NCI-H446 treated with DMSO at 0.1 percent for 48 hours (cell line): ENCODE results near the gene COL24A1.
"Not testable (repeated sequence)": the region's sequence is repeated elsewhere in the genome, so short reads cannot be mapped to it uniquely, and the experiment has no call there.

Experiments used
- DNase-seq: peaks from one replicate; lab custom pipeline; 2025; lab: John Stamatoyannopoulos, UW

COL24A1 gene

GRCh38 chr1:85888921-85889320 lies 267.7 kb downstream of the COL24A1 start:
- no peak for DNase-seq

- no peak for DNase-seq
Measured at GRCh38 chr1:85884372-85885035, 272.1 kb downstream of the COL24A1 start.

GRCh38 chr1:85867189-85867588 lies 289.4 kb downstream of the COL24A1 start:
- DNase-seq, result no peak

- DNase-seq, result no peak
Measured at GRCh38 chr1:85865213-85865612, 291.4 kb downstream of the COL24A1 start.

GRCh38 chr1:85864727-85865126 lies 291.8 kb downstream of the COL24A1 start:
- no peak for DNase-seq

GRCh38 chr1:85863639-85864038 lies 292.9 kb downstream of the COL24A1 start:
- DNase-seq, result not testable (repeated sequence)

GRCh38 chr1:85862456-85862855 lies 294.1 kb downstream of the COL24A1 start:
- no peak for DNase-seq

GRCh38 chr1:85857991-85858390 lies 298.6 kb downstream of the COL24A1 start:
- DNase-seq, result no peak

- DNase-seq, result no peak
Measured at GRCh38 chr1:85850238-85850637, 306.3 kb downstream of the COL24A1 start.

- DNase-seq, result no peak
Measured at GRCh38 chr1:85849660-85850059, 306.9 kb downstream of the COL24A1 start.

GRCh38 chr1:85847356-85847755 lies 309.2 kb downstream of the COL24A1 start:
- no peak for DNase-seq

- DNase-seq, result no peak
Measured at GRCh38 chr1:85846706-85847105, 309.9 kb downstream of the COL24A1 start.

GRCh38 chr1:85839459-85839858 lies 317.1 kb downstream of the COL24A1 start:
- DNase-seq, result no peak

- no peak for DNase-seq
Measured at GRCh38 chr1:85838238-85838637, 318.3 kb downstream of the COL24A1 start.

GRCh38 chr1:85836736-85837135 lies 319.8 kb downstream of the COL24A1 start:
- no peak for DNase-seq

- not testable (repeated sequence) for DNase-seq
Measured at GRCh38 chr1:85833165-85833564, 323.4 kb downstream of the COL24A1 start.

- DNase-seq, result no peak
Measured at GRCh38 chr1:85830837-85831236, 325.7 kb downstream of the COL24A1 start.

- no peak for DNase-seq
Measured at GRCh38 chr1:85824066-85824840, 332.3 kb downstream of the COL24A1 start.

GRCh38 chr1:85822696-85823095 lies 333.9 kb downstream of the COL24A1 start:
- DNase-seq, result no peak

GRCh38 chr1:85818371-85818770 lies 338.2 kb downstream of the COL24A1 start:
- DNase-seq, result no peak

- no peak for DNase-seq
Measured at GRCh38 chr1:85816606-85817005, 340.0 kb downstream of the COL24A1 start.

- no peak for DNase-seq
Measured at GRCh38 chr1:85815906-85816305, 340.7 kb downstream of the COL24A1 start.

- peak; percentile 70 for DNase-seq
Measured at GRCh38 chr1:85806236-85806965, 350.2 kb downstream of the COL24A1 start.
